Esophagus muscularis mucosa (tissue), 4 donors: ENCODE results near the gene MAP2K6. TPM values are rescaled to one million over a fixed set of nuclear protein-coding genes. Genes with fewer than 3 reads are reported as not detected.

Experiments used
- DNase-seq: peaks from one replicate; pipeline ENCODE4 v3.0.0-alpha.2; 2017; ENCODE audit errors: extremely low spot score
- H3K27ac ChIP-seq, 4 donors: fragments of 200-600 bp; sonication (generic); replicated peaks in 1 of 4; 1 replicate in 3 of 4; 2 replicates in 1 of 4; pipeline ENCODE4 v1.5.1; 2016 to 2019; ENCODE audit warnings: mild to moderate bottlenecking in 1 of 4
- H3K27me3 ChIP-seq, 4 donors: fragments of 200-600 bp; sonication (generic); one replicate each; pipeline versions ENCODE4 v1.5.1 to v1.6.0; 2016 to 2019
- H3K36me3 ChIP-seq, 4 donors: fragments of 200-600 bp; sonication (generic); one replicate each; pipeline ENCODE4 v1.5.1; 2016 to 2019
- H3K4me1 ChIP-seq, 4 donors: fragments of 200-600 bp; sonication (generic); one replicate each; pipeline ENCODE4 v1.5.1; 2016 to 2019
- H3K4me3 ChIP-seq, 4 donors: fragments of 200-600 bp; sonication (generic); 1 replicate in 2 of 4; 2 replicates in 2 of 4; pipeline ENCODE4 v1.5.1; 2016 to 2019; ENCODE audit warnings: mild to moderate bottlenecking in 4 of 4, moderate library complexity in 1 of 4
- H3K9me3 ChIP-seq, 4 donors: fragments of 200-600 bp; sonication (generic); 1 replicate in 3 of 4; 2 replicates in 1 of 4; pipeline ENCODE4 v1.5.1; 2016 to 2019
- EP300 ChIP-seq: sonication (generic); formaldehyde crosslinking; IDR thresholded peaks from one replicate; pipeline ENCODE4 v1.6.1; 2017; ENCODE audit warnings: antibody characterized with exemption
- POLR2A ChIP-seq: fragments of 450-650 bp; IDR thresholded peaks from one replicate; pipeline ENCODE4 v1.6.1; 2017; ENCODE audit warnings: antibody characterized with exemption, moderate library complexity, mild to moderate bottlenecking, low read depth
- POLR2AphosphoS5 ChIP-seq, 2 donors: sonication (generic); formaldehyde crosslinking; IDR thresholded peaks; one replicate each; pipeline ENCODE4 v1.6.1; 2017; ENCODE audit warnings: antibody characterized with exemption in 2 of 2
- WGBS: methylation state at CpG from one replicate; pipeline ENCODE4 v1.1.5; 2018; 5-methylcytosine and 5-hydroxymethylcytosine counted together
- intact Hi-C: fragments of 100-400 bp; cut with DNase I; formaldehyde crosslinking; loops from one replicate; pipeline ENCODE4 v1.15.1; 2023
- total RNA-seq, 4 donors: library from RNA; depleted of rRNA; stranded (reverse); fragments of >200 nt; gene quantifications; one replicate each; pipeline versions ENCODE4 v1.1.0 to v1.2.1, GENCODE V29; 2016
- TF ChIP-seq, protein P1 (sequence below), 3 experiments: fragments of 200-600 bp in 2 of 3; fragments of 450-650 bp in 1 of 3; sonication (generic) in 2 of 3; IDR thresholded peaks; one replicate each; pipeline ENCODE4 v1.5.1; 2017 to 2019; ENCODE audit warnings: antibody characterized with exemption in 3 of 3, mild to moderate bottlenecking in 2 of 3, moderate library complexity in 1 of 3

MAP2K6 gene
- total RNA-seq, result 1 to 10 TPM in 3 of 4 donors, under 1 TPM in 1; 0.83 to 3.1 (median 1.5) TPM

DNA sequence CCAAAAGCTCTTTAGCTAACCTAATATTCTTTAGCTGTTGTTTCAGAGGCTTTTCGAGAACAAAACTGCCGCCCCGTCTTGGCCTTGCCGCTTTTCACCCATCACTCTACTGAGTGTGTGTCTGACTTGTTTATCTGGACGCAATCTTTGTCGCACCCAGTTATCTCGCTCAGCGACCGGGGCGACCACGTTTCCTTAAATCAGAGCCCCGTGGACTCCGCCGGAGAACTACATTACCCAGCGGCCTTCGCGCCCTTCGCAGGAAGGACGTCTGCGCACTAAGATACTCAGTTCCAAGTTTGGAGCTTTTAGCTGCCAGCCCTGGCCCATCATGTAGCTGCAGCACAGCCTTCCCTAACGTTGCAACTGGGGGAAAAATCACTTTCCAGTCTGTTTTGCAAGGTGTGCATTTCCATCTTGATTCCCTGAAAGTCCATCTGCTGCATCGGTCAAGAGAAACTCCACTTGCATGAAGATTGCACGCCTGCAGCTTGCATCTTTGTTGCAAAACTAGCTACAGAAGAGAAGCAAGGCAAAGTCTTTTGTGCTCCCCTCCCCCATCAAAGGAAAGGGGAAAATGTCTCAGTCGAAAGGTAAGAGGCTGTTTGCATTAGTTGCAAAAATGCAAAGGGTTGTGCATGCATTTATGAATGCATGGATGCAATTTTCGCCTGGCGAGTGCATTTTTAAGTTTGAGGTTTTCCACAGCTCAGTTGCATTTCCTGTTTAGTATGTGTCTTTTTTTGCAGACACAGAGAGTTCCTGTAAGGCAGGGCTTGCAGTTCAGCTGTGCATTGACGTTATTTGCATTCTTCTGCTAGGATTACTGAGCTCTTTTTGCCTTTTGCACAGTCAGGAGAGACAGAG is at the start of gene MAP2K6:
MAP2K6 (plus strand) TSS at position 290 of the 867 bp plus-strand sequence; CDS start at position 578, 288 bp downstream.
- DNase-seq, result peak; percentile 95
- Histone ChIP-seq H3K36me3 (no peaks in the 10 kb centered on the region), H3K9me3 (no peaks in the 10 kb centered on the region), H3K4me3 (peak within 1 kb of the TSS; percentile 49 to 66 (median 59)), H3K27me3 (no peaks in the 10 kb centered on the region), H3K4me1 (peaks cover 19 to 48% (median 39%) of the 10 kb centered on the region in 4 donors), H3K27ac (peak within 1 kb of the TSS; percentile 29 to 69 (median 50))
- TF ChIP-seq, protein P1, sequence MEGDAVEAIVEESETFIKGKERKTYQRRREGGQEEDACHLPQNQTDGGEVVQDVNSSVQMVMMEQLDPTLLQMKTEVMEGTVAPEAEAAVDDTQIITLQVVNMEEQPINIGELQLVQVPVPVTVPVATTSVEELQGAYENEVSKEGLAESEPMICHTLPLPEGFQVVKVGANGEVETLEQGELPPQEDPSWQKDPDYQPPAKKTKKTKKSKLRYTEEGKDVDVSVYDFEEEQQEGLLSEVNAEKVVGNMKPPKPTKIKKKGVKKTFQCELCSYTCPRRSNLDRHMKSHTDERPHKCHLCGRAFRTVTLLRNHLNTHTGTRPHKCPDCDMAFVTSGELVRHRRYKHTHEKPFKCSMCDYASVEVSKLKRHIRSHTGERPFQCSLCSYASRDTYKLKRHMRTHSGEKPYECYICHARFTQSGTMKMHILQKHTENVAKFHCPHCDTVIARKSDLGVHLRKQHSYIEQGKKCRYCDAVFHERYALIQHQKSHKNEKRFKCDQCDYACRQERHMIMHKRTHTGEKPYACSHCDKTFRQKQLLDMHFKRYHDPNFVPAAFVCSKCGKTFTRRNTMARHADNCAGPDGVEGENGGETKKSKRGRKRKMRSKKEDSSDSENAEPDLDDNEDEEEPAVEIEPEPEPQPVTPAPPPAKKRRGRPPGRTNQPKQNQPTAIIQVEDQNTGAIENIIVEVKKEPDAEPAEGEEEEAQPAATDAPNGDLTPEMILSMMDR (IDR thresholded peaks at IDR 0.05), result no peak
- TF ChIP-seq POLR2AphosphoS5 (IDR thresholded peaks at IDR 0.05), result peak; percentile 44 to 80
- 0% methylated on average over 27 of the region's 27 CpGs for WGBS
- intact Hi-C loops, result loop anchor here (5.0 to 10.0 kb wide), 2 partner anchors 77 to 110 kb away; no protein-coding TSS in a partner anchor

DNA sequence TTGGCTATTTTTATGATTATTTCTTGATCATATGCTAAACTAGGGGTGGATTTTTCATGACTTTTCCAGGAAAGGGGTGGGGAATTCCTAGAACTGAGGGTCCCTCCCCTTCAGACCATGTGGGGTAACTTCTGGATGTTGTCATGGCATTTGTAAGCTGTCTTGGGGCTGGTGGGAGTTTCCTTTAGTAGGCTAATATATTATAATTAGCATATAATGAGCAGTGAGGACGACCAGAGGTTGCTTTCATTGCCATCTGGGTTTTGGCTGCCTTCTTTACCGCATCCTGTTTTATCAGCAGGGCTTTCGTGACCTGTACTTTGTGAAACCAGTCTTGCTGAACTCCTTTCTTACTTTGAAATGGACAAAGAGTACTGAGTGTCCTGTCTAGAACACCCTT is 47.2 kb upstream of the MAP2K6 start:
- 73% methylated on average over 3 of the region's 3 CpGs for WGBS
- H3K4me3 ChIP-seq, result no peak overlapping the region
- intact Hi-C loops, result no loop called here

DNA sequence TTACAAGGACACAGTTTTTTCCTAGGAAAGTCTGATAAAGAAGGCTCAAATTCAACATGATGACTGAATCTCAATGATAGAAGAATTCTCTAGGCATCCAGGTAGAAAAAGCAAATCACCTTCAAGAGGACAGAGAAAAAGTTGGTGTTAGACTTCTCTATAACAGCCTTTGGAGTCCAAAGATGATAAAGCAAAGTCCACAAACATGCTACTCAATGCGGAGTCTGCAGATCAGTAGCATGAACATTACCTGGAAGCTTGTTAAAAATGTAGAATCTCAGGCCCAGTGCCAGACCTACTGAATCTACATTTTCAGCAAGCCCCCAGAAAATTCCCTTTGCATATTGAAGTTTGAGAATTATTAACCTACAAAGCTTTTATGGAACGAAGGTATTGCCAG is 41.4 kb upstream of the MAP2K6 start:
- 87% methylated on average over 2 of the region's 2 CpGs for WGBS
- TF ChIP-seq EP300 (no peak), POLR2AphosphoS5 (IDR thresholded peaks at IDR 0.05) (no peak), POLR2A (no peak)
- TF ChIP-seq, protein P1 (IDR thresholded peaks at IDR 0.05), result no peak

More for the DNA sequence above, 47.2 kb upstream of the MAP2K6 start:
- TF ChIP-seq, protein P1 (IDR thresholded peaks at IDR 0.05), result no peak
- TF ChIP-seq POLR2A (no peak), EP300 (no peak), POLR2AphosphoS5 (IDR thresholded peaks at IDR 0.05) (no peak)
- H3K4me1 ChIP-seq, result no peaks in the 10 kb centered on the region
- H3K9me3 ChIP-seq, result no peaks in the 10 kb centered on the region
- H3K36me3 ChIP-seq, result no peaks in the 10 kb centered on the region
- no peaks in the 10 kb centered on the region for H3K27me3 ChIP-seq
- no peak overlapping the region for H3K27ac ChIP-seq
- no peak for DNase-seq

DNA sequence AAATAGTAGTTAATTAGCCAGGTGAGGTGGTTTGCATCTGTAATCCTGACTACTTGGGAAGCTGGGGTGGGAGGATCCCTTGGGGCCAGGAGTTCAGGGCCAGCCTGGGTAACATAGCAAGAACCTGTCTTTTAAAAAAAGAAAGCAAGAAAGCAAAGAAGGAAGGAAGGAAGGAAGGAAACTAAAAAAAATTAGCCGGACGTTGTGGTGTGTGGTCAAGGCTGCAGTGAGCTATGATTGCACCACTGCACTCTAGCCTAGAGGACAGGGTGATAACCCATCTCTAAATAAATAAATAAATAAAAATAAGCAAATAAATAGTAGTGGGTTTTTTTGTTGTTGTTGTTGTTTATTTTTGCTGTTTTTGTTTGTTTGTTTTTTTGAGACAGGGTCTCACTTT is 39.3 kb upstream of the MAP2K6 start:
- no peaks in the 10 kb centered on the region for H3K27me3 ChIP-seq
- intact Hi-C loops, result no loop called here
- DNase-seq, result peak; percentile 60
- no peaks in the 10 kb centered on the region for H3K4me1 ChIP-seq
- TF ChIP-seq POLR2A (no peak), EP300 (no peak), POLR2AphosphoS5 (IDR thresholded peaks at IDR 0.05) (no peak)
- TF ChIP-seq, protein P1 (IDR thresholded peaks at IDR 0.05), result no peak
- H3K9me3 ChIP-seq, result no peaks in the 10 kb centered on the region
- no peak overlapping the region for H3K27ac ChIP-seq
- H3K4me3 ChIP-seq, result no peak overlapping the region
- H3K36me3 ChIP-seq, result no peaks in the 10 kb centered on the region
- 67% methylated on average over 2 of the region's 2 CpGs for WGBS

More for the DNA sequence above, 41.4 kb upstream of the MAP2K6 start:
- no peak for DNase-seq
- Histone ChIP-seq H3K27ac (no peak overlapping the region), H3K9me3 (no peaks in the 10 kb centered on the region), H3K4me1 (no peaks in the 10 kb centered on the region), H3K36me3 (no peaks in the 10 kb centered on the region), H3K4me3 (no peak overlapping the region), H3K27me3 (no peaks in the 10 kb centered on the region)
- intact Hi-C loops, result no loop called here
